ENCODE data around the gene PGA5.

- no peak for TF ChIP-seq CTCF (conservative IDR thresholded peaks at IDR 0.05 in 1 of 2, IDR thresholded peaks at IDR 0.05 in 1 of 2; ENCODE audit: extremely low read depth in 1 of 2, insufficient read depth in 1 of 2, low read depth in 1 of 2, low read length in 2 of 2)
- TF ChIP-seq EZH2 (IDR thresholded peaks at IDR 0.05; ENCODE audit: borderline replicate concordance, low read length): no peak
Measured at GRCh38 chr11:61194981-61195695, 45.8 kb upstream of the PGA5 start.

Data from mammary epithelial cell (primary cell).